Endodermal cell (in vitro differentiated cells): Measurements from ENCODE around the gene ACTRT3. TPM values are rescaled to one million over a fixed set of nuclear protein-coding genes. Genes with fewer than 3 reads are reported as not detected.

ENCODE experiments used
- DNase-seq: peaks from one replicate; pipeline ENCODE4 v3.0.0-alpha.2; 2017
- H3K27ac ChIP-seq: 2 replicates; pipeline ENCODE4 v1.5.1; 2013; ENCODE audit warnings: mild to moderate bottlenecking, low read depth, low read length, moderate library complexity
- H3K27me3 ChIP-seq: 2 replicates; pipeline ENCODE4 v1.6.1; 2013; ENCODE audit warnings: mild to moderate bottlenecking, low read length, moderate library complexity; ENCODE audit not compliant: insufficient read depth, control insufficient read depth, poor library complexity, severe bottlenecking
- H3K36me3 ChIP-seq: 2 replicates; pipeline ENCODE4 v1.7.0; 2013; ENCODE audit warnings: mild to moderate bottlenecking, low read length, moderate library complexity; ENCODE audit not compliant: control insufficient read depth, insufficient read depth
- H3K4me1 ChIP-seq: one replicate; pipeline ENCODE4 v1.7.0; 2013; ENCODE audit warnings: low read length; ENCODE audit not compliant: control insufficient read depth, insufficient read depth
- H3K4me3 ChIP-seq: 2 replicates; pipeline ENCODE4 v1.5.1; 2013; ENCODE audit warnings: mild to moderate bottlenecking, low read length, moderate library complexity
- H3K9ac ChIP-seq: 2 replicates; pipeline ENCODE4 v1.6.1; 2013; ENCODE audit warnings: mild to moderate bottlenecking, low read length, moderate library complexity; ENCODE audit not compliant: poor library complexity, severe bottlenecking; ENCODE audit errors: extremely low read depth
- H3K9me3 ChIP-seq: 2 replicates; pipeline ENCODE4 v1.6.1; 2013; ENCODE audit warnings: mild to moderate bottlenecking, low read length, moderate library complexity; ENCODE audit not compliant: control insufficient read depth
- H3K27ac Mint-ChIP-seq: 2 replicates; pipeline ENCODE4 v1.8.0; 2020; ENCODE audit warnings: mixed read lengths
- H3K27me3 Mint-ChIP-seq: 2 replicates; pipeline ENCODE4 v1.8.0; 2021; ENCODE audit warnings: mild to moderate bottlenecking, mixed read lengths; ENCODE audit not compliant: insufficient read depth
- H3K36me3 Mint-ChIP-seq: 2 replicates; pipeline ENCODE4 v1.8.0; 2020; ENCODE audit warnings: low read depth, mixed read lengths
- H3K4me1 Mint-ChIP-seq: 2 replicates; pipeline ENCODE4 v1.8.0; 2020; ENCODE audit warnings: mixed read lengths
- H3K4me3 Mint-ChIP-seq: 2 replicates; pipeline ENCODE4 v1.8.0; 2020; ENCODE audit warnings: mild to moderate bottlenecking, moderate library complexity, mixed read lengths
- H3K9me3 Mint-ChIP-seq: 2 replicates; pipeline ENCODE4 v1.8.0; 2020; ENCODE audit warnings: mild to moderate bottlenecking, mixed read lengths
- CTCF ChIP-seq: fragments of 200-600 bp; sonication (generic); conservative IDR thresholded peaks from 2 replicates; pipeline ENCODE4 v1.5.0; 2021; ENCODE audit warnings: antibody characterized with exemption, mild to moderate bottlenecking
- WGBS, 2 experiments: methylation state at CpG; one replicate each; pipeline versions ENCODE4 v1.1.5 to v1.1.7; 2013; ENCODE audit warnings: missing lambda C conversion rate in 2 of 2, mixed read lengths in 1 of 2; ENCODE audit not compliant: insufficient coverage in 1 of 2, insufficient read length in 1 of 2; 5-methylcytosine and 5-hydroxymethylcytosine counted together
- total RNA-seq, 2 donors: library from RNA; stranded (reverse); fragmentation: NEBNext Ultra II Directional in 1 of 2; extraction: Animal tissue kit (Norgen Biotek cat#: 25700) in 1 of 2; gene quantifications; 2 replicates in 1 of 2; 3 replicates in 1 of 2; pipeline ENCODE4 v1.2.1, GENCODE V29; 2021

Gene ACTRT3
- total RNA-seq, 2 donors from 2014 or later: 0.82 to 2.5 TPM

DNA sequence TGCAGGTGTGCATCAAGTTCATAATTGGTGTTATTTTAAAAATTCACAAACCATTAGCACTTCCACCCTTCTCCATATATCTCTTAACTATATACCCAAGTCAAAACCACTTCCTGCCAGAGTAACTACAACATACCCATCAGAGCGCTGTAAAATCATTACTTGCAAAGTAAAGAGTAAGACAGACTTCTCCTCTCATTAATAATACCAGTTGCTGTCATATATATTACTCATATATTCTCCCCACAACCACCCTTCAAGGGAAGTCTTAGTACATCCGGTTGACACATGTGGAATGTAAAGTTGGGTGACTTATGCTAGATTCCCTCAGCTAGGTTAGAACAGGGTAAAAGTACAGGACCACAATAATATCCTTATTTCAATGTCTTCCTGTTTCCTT, 10.1 kb downstream of the ACTRT3 start:
- Histone ChIP-seq H3K9ac (no peak overlapping the region), H3K27me3 (no peaks in the 10 kb centered on the region), H3K9me3 (peaks cover 11% of the 10 kb centered on the region), H3K27ac (no peak overlapping the region), H3K4me1 (no peaks in the 10 kb centered on the region), H3K4me3 (no peak overlapping the region), H3K36me3 (no peaks in the 10 kb centered on the region)
- no peak for DNase-seq
- Mint-ChIP-seq H3K27me3 (no peaks in the 10 kb centered on the region), H3K9me3 (peaks cover 8% of the 10 kb centered on the region), H3K36me3 (no peaks in the 10 kb centered on the region), H3K4me1 (no peaks in the 10 kb centered on the region), H3K27ac (no peak overlapping the region), H3K4me3 (no peak overlapping the region)
- no peak for TF ChIP-seq CTCF
- WGBS, 2 experiments: 80% methylated on average over 2 of the region's 2 CpGs; no CpG with 5 or more reads in 1 of the 2 experiments

DNA sequence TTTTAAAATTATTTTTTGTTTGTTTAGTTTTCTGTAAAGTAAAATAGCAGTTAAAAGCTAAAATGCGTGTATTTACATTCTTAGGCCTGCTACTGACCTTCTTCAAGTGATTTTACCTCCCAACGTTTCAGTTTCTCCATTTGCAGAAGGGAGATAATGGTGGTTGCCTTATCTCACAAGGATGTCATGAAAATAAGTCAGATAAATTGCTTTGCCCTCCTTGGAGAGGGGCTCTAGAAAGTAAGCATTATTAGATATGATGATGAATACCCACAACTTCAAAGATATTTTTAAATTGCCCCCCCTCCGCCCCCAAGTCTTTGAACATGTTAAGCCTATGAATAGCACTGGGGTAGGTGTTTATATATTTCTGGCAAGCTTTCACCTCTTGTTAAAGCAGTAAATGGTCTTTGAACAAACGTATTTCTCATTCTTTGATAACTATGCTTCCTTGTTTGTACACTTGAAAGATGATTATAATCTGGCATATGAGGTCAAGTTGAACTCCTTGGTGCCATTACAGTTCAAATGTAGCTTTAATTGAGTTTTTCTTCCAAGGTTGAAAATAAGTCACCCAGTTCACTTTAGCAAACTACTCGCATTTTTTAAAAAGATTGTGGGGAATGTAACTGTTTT, 10.9 kb downstream of the ACTRT3 start:
- H3K27ac ChIP-seq: no peak overlapping the region
- WGBS, 2 experiments: 75 to 91% methylated on average over 2 to 5 of the region's 5 CpGs

GRCh38 chr3:169755488-169755887, 13.9 kb downstream of the ACTRT3 start:
- Histone ChIP-seq H3K27ac (no peak overlapping the region), H3K9me3 (no peaks in the 10 kb centered on the region), H3K27me3 (no peaks in the 10 kb centered on the region), H3K9ac (no peak overlapping the region), H3K4me1 (no peaks in the 10 kb centered on the region), H3K36me3 (no peaks in the 10 kb centered on the region), H3K4me3 (no peak overlapping the region)
- no peaks in the 10 kb centered on the region for H3K36me3 Mint-ChIP-seq
- no peaks in the 10 kb centered on the region for H3K9me3 Mint-ChIP-seq
- H3K27me3 Mint-ChIP-seq: no peaks in the 10 kb centered on the region
- 56 to 80% methylated on average over 1 of the region's 2 CpGs for WGBS, 2 experiments
- H3K4me1 Mint-ChIP-seq: no peaks in the 10 kb centered on the region
- no peak for DNase-seq
- no peak for TF ChIP-seq CTCF
- no peak overlapping the region for H3K27ac Mint-ChIP-seq
- no peak overlapping the region for H3K4me3 Mint-ChIP-seq

More for the DNA sequence above, 10.9 kb downstream of the ACTRT3 start:
- Mint-ChIP-seq H3K36me3 (no peaks in the 10 kb centered on the region), H3K27ac (no peak overlapping the region), H3K4me3 (no peak overlapping the region), H3K27me3 (no peaks in the 10 kb centered on the region), H3K4me1 (no peaks in the 10 kb centered on the region), H3K9me3 (peaks cover 6% of the 10 kb centered on the region)
- Histone ChIP-seq H3K27me3 (no peaks in the 10 kb centered on the region), H3K9ac (no peak overlapping the region), H3K36me3 (no peaks in the 10 kb centered on the region), H3K9me3 (peaks cover 4% of the 10 kb centered on the region), H3K4me1 (no peaks in the 10 kb centered on the region), H3K4me3 (no peak overlapping the region)
- no peak for DNase-seq
- no peak for TF ChIP-seq CTCF
